GM12892 (cell line): Measurements from ENCODE around the gene ULK3.

Experiments
- POLR2AphosphoS5 ChIP-seq: IDR thresholded peaks from 2 replicates; pipeline ENCODE4 v1.6.1; 2011; ENCODE audit warnings: low read depth, low read length, control low read depth
- TAF1 ChIP-seq: IDR thresholded peaks from 2 replicates; pipeline ENCODE4 v1.6.1; 2011; ENCODE audit warnings: low read depth, mild to moderate bottlenecking, control low read depth, low read length, borderline replicate concordance

DNA sequence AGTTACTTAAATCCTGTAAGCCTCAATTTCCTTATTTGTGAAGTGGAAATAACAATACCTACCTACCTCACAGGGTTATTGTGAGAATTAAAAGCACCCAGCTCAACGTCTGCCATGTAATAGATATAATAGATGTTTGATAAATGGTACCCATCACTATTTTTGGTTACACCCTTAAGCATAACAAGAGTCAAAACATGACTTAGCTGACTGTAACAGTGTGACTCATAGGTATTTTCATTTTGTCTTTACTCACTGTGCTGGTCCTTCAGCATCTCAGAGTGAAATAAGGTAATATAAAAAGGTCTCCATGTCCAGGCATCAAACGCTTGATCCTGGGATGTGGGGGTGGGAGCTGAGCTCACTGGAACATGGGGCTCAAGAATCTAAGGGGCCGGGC lies 13.5 kb downstream of the ULK3 start:
- TF ChIP-seq POLR2AphosphoS5 (no peak), TAF1 (no peak)
